GM12878 (cell line): Measurements from ENCODE around the gene FAM234A.

Experiments
- CREB1 ChIP-seq: IDR thresholded peaks from 2 replicates; pipeline ENCODE4 v1.6.1; 2012; ENCODE audit warnings: low read depth, mild to moderate bottlenecking, inconsistent platforms
- NFIC ChIP-seq: IDR thresholded peaks from 2 replicates; pipeline ENCODE4 v1.6.1; 2012; ENCODE audit warnings: low read depth, mild to moderate bottlenecking, inconsistent platforms, low read length, moderate library complexity
- PKNOX1 ChIP-seq: fragments of 450-650 bp; IDR thresholded peaks from 2 replicates; pipeline ENCODE4 v1.6.1; 2016; ENCODE audit warnings: mild to moderate bottlenecking
- ZBTB33 ChIP-seq: fragments of 450-650 bp; IDR thresholded peaks from 2 replicates; pipeline ENCODE4 v1.6.1; 2017; ENCODE audit warnings: mild to moderate bottlenecking
- TF ChIP-seq, protein P1 (sequence below): IDR thresholded peaks from 2 replicates; pipeline ENCODE4 v1.6.1; 2012; ENCODE audit warnings: low read depth, low read length, improper control_type of control experiment

DNA sequence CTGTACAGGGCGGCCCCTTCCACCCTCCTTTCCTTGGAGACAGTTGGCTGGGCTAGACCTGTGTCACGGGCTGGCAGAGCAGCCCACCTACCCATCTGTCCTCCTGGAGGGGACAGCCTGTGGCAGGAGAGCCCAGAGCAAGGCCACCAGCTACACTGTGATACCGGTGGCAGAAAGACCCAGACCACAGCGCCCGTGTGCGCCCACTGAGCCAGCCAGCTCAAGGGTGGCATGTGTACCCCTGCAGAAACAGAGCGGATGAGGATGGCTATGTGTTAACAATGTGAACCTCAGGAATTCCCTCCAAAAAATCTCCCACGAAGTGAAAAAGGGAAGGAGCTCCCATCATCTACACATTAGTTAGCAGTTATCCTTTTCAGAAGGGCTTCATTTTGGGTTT lies 47.3 kb upstream of the FAM234A start:
- TF ChIP-seq NFIC (no peak), ZBTB33 (no peak), CREB1 (no peak), PKNOX1 (no peak)
- TF ChIP-seq, protein P1, sequence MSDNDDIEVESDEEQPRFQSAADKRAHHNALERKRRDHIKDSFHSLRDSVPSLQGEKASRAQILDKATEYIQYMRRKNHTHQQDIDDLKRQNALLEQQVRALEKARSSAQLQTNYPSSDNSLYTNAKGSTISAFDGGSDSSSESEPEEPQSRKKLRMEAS = no peak
